ENCODE measurements around the gene SPECC1.
"Not testable (repeated sequence)": the region's sequence is repeated elsewhere in the genome, so short reads cannot be mapped to it uniquely, and the experiment has no call there.

Gene SPECC1

GRCh38 chr17:20009302-20010098, at the start of gene SPECC1:
TSS of gene SPECC1 (plus strand) at chr17:20009359. CDS start at chr17:20096652, 87,293 bp downstream.
- peak; percentile 63 for DNase-seq (ENCODE audit: low read depth, low spot score)
- peak within 1 kb of the TSS; percentile 52 for H3K4me3 ChIP-seq (ENCODE audit: low read depth, low read length)
- in situ Hi-C loops (cut with HindIII; ENCODE audit: low sequenced_read_pairs): no loop called here
- TF ChIP-seq CTCF (IDR thresholded peaks at IDR 0.05; ENCODE audit: low read depth, low read length): peak; percentile 76

GRCh38 chr17:19962954-19963353, 46.2 kb upstream of the SPECC1 start:
- H3K4me3 ChIP-seq (ENCODE audit: low read depth, low read length); DNase-seq (ENCODE audit: low read depth, low spot score); in situ Hi-C loops (cut with HindIII; ENCODE audit: low sequenced_read_pairs): not testable (repeated sequence)

- no peak overlapping the region for H3K4me3 ChIP-seq (ENCODE audit: low read depth, low read length)
- no peak for DNase-seq (ENCODE audit: low read depth, low spot score)
- in situ Hi-C loops (cut with HindIII; ENCODE audit: low sequenced_read_pairs): no loop called here
- no peak for TF ChIP-seq CTCF (IDR thresholded peaks at IDR 0.05; ENCODE audit: low read depth, low read length)
These were observed 36.0 kb upstream of the SPECC1 start for GRCh38 chr17:19973156-19973555.

GRCh38 chr17:19975601-19976000, 33.6 kb upstream of the SPECC1 start:
- in situ Hi-C loops (cut with HindIII; ENCODE audit: low sequenced_read_pairs): no loop called here
- H3K4me3 ChIP-seq (ENCODE audit: low read depth, low read length): no peak overlapping the region
- no peak for DNase-seq (ENCODE audit: low read depth, low spot score)
- TF ChIP-seq CTCF (IDR thresholded peaks at IDR 0.05; ENCODE audit: low read depth, low read length): no peak

- H3K4me3 ChIP-seq (ENCODE audit: low read depth, low read length): peak within 1 kb of the TSS; percentile 79
- in situ Hi-C loops (cut with HindIII; ENCODE audit: low sequenced_read_pairs): no loop called here
- no peak for TF ChIP-seq CTCF (IDR thresholded peaks at IDR 0.05; ENCODE audit: low read depth, low read length)
- peak; percentile 82 for DNase-seq (ENCODE audit: low read depth, low spot score)
These were observed 31.6 kb upstream of the SPECC1 start, which contains the start of gene AKAP10 for GRCh38 chr17:19977293-19978208. TSS of gene AKAP10 (minus strand) at chr17:19977828. CDS start at chr17:19977679, 149 bp downstream.

GRCh38 chr17:19978209-19978802, 30.9 kb upstream of the SPECC1 start:
- TF ChIP-seq CTCF (IDR thresholded peaks at IDR 0.05; ENCODE audit: low read depth, low read length): no peak
- in situ Hi-C loops (cut with HindIII; ENCODE audit: low sequenced_read_pairs): no loop called here
- H3K4me3 ChIP-seq (ENCODE audit: low read depth, low read length): peak overlapping the region; percentile 79
- DNase-seq (ENCODE audit: low read depth, low spot score): no peak

Measured in astrocyte of the spinal cord (primary cell).